B cell (primary cell): ENCODE results near the gene ABCC9. TPM values are rescaled to one million over a fixed set of nuclear protein-coding genes. Genes with fewer than 3 reads are reported as not detected.

Experiments used
- ATAC-seq: fragments of 200-7000 bp; cut with Tn5 transposase; one replicate; pipeline ENCODE4 v1.10.0; 2021; ENCODE audit warnings: low read depth, mild to moderate bottlenecking, moderate number of reproducible peaks, moderate library complexity
- CTCF ChIA-PET: fragments of 350-600 bp; sonication (Branson Sonifier 250); formaldehyde crosslinking; loops from one replicate; lab custom pipeline; 2021; ENCODE audit warnings: antibody characterized with exemption, inconsistent platforms; lab: Charles Lee
- POLR2A ChIA-PET: fragments of 350-600 bp; sonication (Branson Sonifier 250); formaldehyde crosslinking; loops from one replicate; lab custom pipeline; 2021; ENCODE audit warnings: antibody characterized with exemption; lab: Charles Lee
- DNase-seq: peaks from one replicate; pipeline ENCODE4 v3.0.0; 2013
- H2AFZ ChIP-seq: 2 replicates; pipeline ENCODE4 v1.6.1; 2012; ENCODE audit warnings: mild to moderate bottlenecking, low read depth, low read length; ENCODE audit not compliant: insufficient read depth, poor library complexity, severe bottlenecking
- H3K27ac ChIP-seq, 2 donors: 1 replicate in 1 of 2; 2 replicates in 1 of 2; pipeline ENCODE4 v1.5.1; 2012 to 2013; ENCODE audit warnings: low read length in 2 of 2, mild to moderate bottlenecking in 2 of 2, moderate library complexity in 1 of 2
- H3K27me3 ChIP-seq, 4 experiments: fragments of 200-600 bp in 1 of 4; sonication (generic) in 1 of 4; replicated peaks in 1 of 4; 1 replicate in 2 of 4; 2 replicates in 2 of 4; pipeline versions ENCODE4 v1.6.1 to v1.7.0; 2013 to 2016; ENCODE audit warnings: low read length in 3 of 4, mild to moderate bottlenecking in 2 of 4, mixed read lengths in 1 of 4, moderate library complexity in 1 of 4; ENCODE audit not compliant: insufficient read depth in 4 of 4, control insufficient read depth in 3 of 4; ENCODE audit errors: control extremely low read depth in 1 of 4
- H3K36me3 ChIP-seq, 2 experiments: replicated peaks in 1 of 2; 1 replicate in 1 of 2; 2 replicates in 1 of 2; pipeline versions ENCODE4 v1.6.1 to v1.7.1; 2013; ENCODE audit warnings: low read length in 1 of 2; ENCODE audit not compliant: insufficient read depth in 2 of 2, control insufficient read depth in 1 of 2; ENCODE audit errors: control extremely low read depth in 1 of 2, extremely low read depth in 1 of 2
- H3K4me1 ChIP-seq, 2 donors: fragments of 200-600 bp in 1 of 2; sonication (generic) in 1 of 2; 1 replicate in 1 of 2; 2 replicates in 1 of 2; pipeline versions ENCODE4 v1.5.1 to v1.6.1; 2013 to 2017; ENCODE audit warnings: low read length in 2 of 2; ENCODE audit not compliant: control insufficient read depth in 2 of 2, insufficient read depth in 2 of 2
- H3K4me2 ChIP-seq: replicated peaks from 2 replicates; pipeline ENCODE3; 2012; ENCODE audit warnings: mild to moderate bottlenecking, low read depth, low read length; ENCODE audit not compliant: poor library complexity, severe bottlenecking
- H3K4me3 ChIP-seq, 5 experiments: fragments of 200-600 bp in 1 of 5; sonication (generic) in 1 of 5; 1 replicate in 3 of 5; 2 replicates in 2 of 5; pipeline versions ENCODE4 v1.5.1 to v1.7.0; 2011 to 2016; ENCODE audit warnings: low read length in 4 of 5, mild to moderate bottlenecking in 4 of 5, low read depth in 2 of 5, control low read depth in 1 of 5, moderate library complexity in 1 of 5; ENCODE audit not compliant: insufficient read depth in 1 of 5; ENCODE audit errors: control extremely low read depth in 1 of 5, extremely low read depth in 1 of 5
- H3K79me2 ChIP-seq: fragments of 200-600 bp; sonication (generic); one replicate; pipeline ENCODE4 v1.6.0; 2016; ENCODE audit warnings: low read length; ENCODE audit not compliant: control insufficient read depth, insufficient read depth
- H3K9ac ChIP-seq: fragments of 200-600 bp; sonication (generic); 2 replicates; pipeline ENCODE4 v1.6.1; 2017; ENCODE audit warnings: mild to moderate bottlenecking, low read length, moderate library complexity
- H3K9me3 ChIP-seq, 3 donors: one replicate each; pipeline versions ENCODE4 v1.6.1 to v1.7.1; 2013; ENCODE audit warnings: low read length in 2 of 3; ENCODE audit not compliant: control insufficient read depth in 2 of 3, insufficient read depth in 1 of 3; ENCODE audit errors: control extremely low read depth in 1 of 3
- H4K20me1 ChIP-seq: 2 replicates; pipeline ENCODE4 v1.6.0; 2012; ENCODE audit warnings: mild to moderate bottlenecking, low read length; ENCODE audit not compliant: insufficient read depth, control insufficient read depth, poor library complexity, severe bottlenecking
- H3K27ac Mint-ChIP-seq: one replicate; pipeline ENCODE4 v1.8.0; 2021; ENCODE audit warnings: mixed read lengths
- H3K27me3 Mint-ChIP-seq: one replicate; pipeline ENCODE4 v1.8.0; 2021; ENCODE audit warnings: mixed read lengths
- H3K4me1 Mint-ChIP-seq: one replicate; pipeline ENCODE4 v1.8.0; 2021; ENCODE audit warnings: mixed read lengths
- H3K4me3 Mint-ChIP-seq: one replicate; pipeline ENCODE4 v1.8.0; 2021; ENCODE audit warnings: mixed read lengths
- H3K9me3 Mint-ChIP-seq: one replicate; pipeline ENCODE4 v1.8.0; 2022; ENCODE audit warnings: mixed read lengths; ENCODE audit not compliant: insufficient read depth
- CTCF ChIP-seq: fragments of 200-600 bp; IDR thresholded peaks from one replicate; pipeline ENCODE4 v1.8.0; 2022; ENCODE audit warnings: antibody characterized with exemption, mild to moderate bottlenecking
- EZH2 ChIP-seq: IDR thresholded peaks from 2 replicates; pipeline ENCODE4 v1.6.1; 2012; ENCODE audit warnings: borderline replicate concordance, low read depth, mild to moderate bottlenecking, moderate library complexity, low read length; ENCODE audit not compliant: insufficient read depth, poor library complexity, severe bottlenecking
- WGBS: methylation state at CpG from one replicate; pipeline ENCODE4 v1.1.5; 2013; ENCODE audit warnings: missing lambda C conversion rate; ENCODE audit not compliant: insufficient coverage; 5-methylcytosine and 5-hydroxymethylcytosine counted together
- intact Hi-C: fragments of 100-400 bp; cut with micrococcal nuclease; formaldehyde crosslinking; loops from one replicate; pipeline ENCODE4 v1.10.0; 2022
- polyA plus RNA-seq: library from polyadenylated mRNA; depleted of rRNA; stranded (reverse); fragments of >200 nt; gene quantifications from 2 replicates; pipeline ENCODE4 v1.2.3, GENCODE V29; 2012
- total RNA-seq, 2 donors: library from RNA; stranded (reverse); fragments of 120-200 nt in 1 of 2; gene quantifications; 1 replicate in 1 of 2; 2 replicates in 1 of 2; pipeline versions ENCODE4 v1.2.3 to v1.2.4, GENCODE V29; 2013 to 2022

Gene ABCC9
- total and polyA plus RNA-seq, 2 donors (not counting 1 experiment from before 2014, with no cell fraction given), result not detected

GRCh38 chr12:21819236-21819635, 122.0 kb downstream of the ABCC9 start:
- Histone ChIP-seq H3K4me3 (no peak overlapping the region), H4K20me1 (no peaks in the 10 kb centered on the region), H3K36me3 (no peaks in the 10 kb centered on the region), H3K9ac (no peak overlapping the region), H3K9me3 (no peaks in the 10 kb centered on the region), H3K4me2 (no peak overlapping the region), H3K4me1 (no peaks in the 10 kb centered on the region), H3K79me2 (no peaks in the 10 kb centered on the region), H3K27me3 (no peaks in the 10 kb centered on the region), H2AFZ (no peak overlapping the region), H3K27ac (no peak overlapping the region)
- no peaks in the 10 kb centered on the region for H3K9me3 Mint-ChIP-seq
- POLR2A ChIA-PET, result no interaction called here
- no peak for DNase-seq
- H3K27ac Mint-ChIP-seq, result no peak overlapping the region
- no peaks in the 10 kb centered on the region for H3K27me3 Mint-ChIP-seq
- no CpG with 5 or more reads among the region's 2 CpGs for WGBS
- no peak overlapping the region for H3K4me3 Mint-ChIP-seq
- CTCF ChIA-PET, result no interaction called here
- no peak for ATAC-seq
- intact Hi-C loops, result no loop called here
- TF ChIP-seq EZH2 (no peak), CTCF (no peak)
- no peaks in the 10 kb centered on the region for H3K4me1 Mint-ChIP-seq

- ATAC-seq (no peak), DNase-seq (no peak)
- H3K4me1 Mint-ChIP-seq, result no peaks in the 10 kb centered on the region
- intact Hi-C loops, result no loop called here
- ChIA-PET CTCF (no interaction called here), POLR2A (no interaction called here)
- no peaks in the 10 kb centered on the region for H3K9me3 Mint-ChIP-seq
- H3K4me3 Mint-ChIP-seq, result no peak overlapping the region
- no peak overlapping the region for H3K4me2 ChIP-seq
- H3K4me3 ChIP-seq, result no peak overlapping the region
- no peak overlapping the region for H3K27ac Mint-ChIP-seq
- TF ChIP-seq EZH2, result no peak
- no peak for TF ChIP-seq CTCF
- no peak overlapping the region for H3K9ac ChIP-seq
- no CpG with 5 or more reads among the region's 2 CpGs for WGBS
- H2AFZ ChIP-seq, result no peak overlapping the region
- no peaks in the 10 kb centered on the region for H3K9me3 ChIP-seq
- no peaks in the 10 kb centered on the region for H3K36me3 ChIP-seq
- no peaks in the 10 kb centered on the region for H3K27me3 ChIP-seq
- no peaks in the 10 kb centered on the region for H3K79me2 ChIP-seq
- no peak overlapping the region for H3K27ac ChIP-seq
- H3K4me1 ChIP-seq, result no peaks in the 10 kb centered on the region
- no peaks in the 10 kb centered on the region for H4K20me1 ChIP-seq
- no peaks in the 10 kb centered on the region for H3K27me3 Mint-ChIP-seq
Measured at GRCh38 chr12:21818627-21819026, 122.6 kb downstream of the ABCC9 start.
